ENCODE results near the gene LCN10. TPM values are rescaled to one million over a fixed set of nuclear protein-coding genes. Genes with fewer than 3 reads are reported as not detected.

LCN10 gene
- total and polyA plus RNA-seq, 2 of the 13 experiments (the other 11 are each of a cell fraction or from before 2014, with no cell fraction given): 0.53 to 0.61 TPM

- FAIRE-seq (no peak), DNase-seq (ENCODE audit: low spot score) (no peak), ATAC-seq (no peak)
- TF ChIP-seq SIX1 (CRISPR knock-in tag; IDR thresholded peaks at IDR 0.05; ENCODE audit: borderline replicate concordance) (no peak), POLR2G (IDR thresholded peaks at IDR 0.05; ENCODE audit: low read depth, low read length) (0 out of 2 replicates have a peak, but pooled peaks have one; percentile 43), ARID5B (CRISPR knock-in tag; IDR thresholded peaks at IDR 0.05) (no peak), POLR2AphosphoS5 (IDR thresholded peaks at IDR 0.05; ENCODE audit: low read depth, low read length) (peak; percentile 26; the same call in 1 of the 2 replicates)
- Histone ChIP-seq H3K36me3 (replicated peaks in 1 of 2; ENCODE audit: control insufficient read depth in 1 of 2, insufficient read depth in 2 of 2, low read length in 2 of 2) (peaks cover 11 to 20% of the 10 kb centered on the region in 2 experiments; a peak in 4 of 5 replicates), H3K9ac (ENCODE audit: insufficient read depth, low read depth, low read length) (no peak overlapping the region), H4K20me1 (ENCODE audit: insufficient read depth, low read length) (peaks cover 52% of the 10 kb centered on the region), H3K4me2 (ENCODE audit: low read depth, low read length) (no peak overlapping the region), H3K27me3 (ENCODE audit: control insufficient read depth in 1 of 2, insufficient read depth in 2 of 2, low read length in 2 of 2) (no peaks in the 10 kb centered on the region; a peak in 1 of 5 replicates), H3K4me1 (ENCODE audit: insufficient read depth, low read length) (peaks cover 34% of the 10 kb centered on the region), H3K79me2 (ENCODE audit: insufficient read depth, low read length) (peaks cover 24% of the 10 kb centered on the region), H3K27ac (ENCODE audit: extremely low read length, insufficient read depth, low read length) (no peak overlapping the region), H3K4me3 (replicated peaks in 1 of 3; ENCODE audit: insufficient read depth in 1 of 3, low read depth in 2 of 3, low read length in 3 of 3) (no peak overlapping the region), H3K9me3 (ENCODE audit: low read length) (no peaks in the 10 kb centered on the region), H2AFZ (ENCODE audit: low read length) (no peak overlapping the region)
- no TSS peak for BruUV-seq (replicated peaks)
- WGBS (ENCODE audit: low lambda C conversion rate): 88% methylated on average over 5 of the region's 8 CpGs
- ChIA-PET CTCF (ENCODE audit: low intra/inter-chr PET ratio, low total read pairs) (no interaction called here), POLR2A (no interaction called here)
- in situ Hi-C loops (cut with HindIII; ENCODE audit: extremely low pct_ligation_motif_present, low pct_unique_long_range_greater_than_20kb) (no loop called here), intact Hi-C loops (cut with micrococcal nuclease; ENCODE audit: unreplicated experiment) (no loop called here)
Observed at GRCh38 chr9:136723989-136724388, 18.8 kb downstream of the LCN10 start.
